ENCODE results near the gene EVI2A.

DNA sequence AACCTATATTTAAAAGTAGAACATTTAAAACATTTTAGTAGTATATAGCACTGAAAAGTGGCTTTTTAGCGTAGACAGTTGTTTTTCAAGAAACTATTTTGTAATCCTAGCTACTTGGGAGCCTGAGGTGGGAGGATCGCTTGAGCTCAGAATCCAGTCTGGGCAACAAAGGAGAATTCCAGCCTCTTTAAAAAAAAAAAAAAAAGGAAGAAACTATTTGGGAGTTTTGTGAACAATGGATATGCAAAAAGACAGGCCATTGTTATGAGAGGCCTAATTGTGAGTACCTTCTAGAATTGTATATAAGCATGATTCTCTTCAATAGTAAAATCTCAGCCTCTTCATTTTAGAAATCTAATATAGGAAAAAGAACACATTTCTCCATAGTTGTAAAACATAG lies 42.0 kb downstream of the EVI2A start:
- TF ChIP-seq, protein P1, sequence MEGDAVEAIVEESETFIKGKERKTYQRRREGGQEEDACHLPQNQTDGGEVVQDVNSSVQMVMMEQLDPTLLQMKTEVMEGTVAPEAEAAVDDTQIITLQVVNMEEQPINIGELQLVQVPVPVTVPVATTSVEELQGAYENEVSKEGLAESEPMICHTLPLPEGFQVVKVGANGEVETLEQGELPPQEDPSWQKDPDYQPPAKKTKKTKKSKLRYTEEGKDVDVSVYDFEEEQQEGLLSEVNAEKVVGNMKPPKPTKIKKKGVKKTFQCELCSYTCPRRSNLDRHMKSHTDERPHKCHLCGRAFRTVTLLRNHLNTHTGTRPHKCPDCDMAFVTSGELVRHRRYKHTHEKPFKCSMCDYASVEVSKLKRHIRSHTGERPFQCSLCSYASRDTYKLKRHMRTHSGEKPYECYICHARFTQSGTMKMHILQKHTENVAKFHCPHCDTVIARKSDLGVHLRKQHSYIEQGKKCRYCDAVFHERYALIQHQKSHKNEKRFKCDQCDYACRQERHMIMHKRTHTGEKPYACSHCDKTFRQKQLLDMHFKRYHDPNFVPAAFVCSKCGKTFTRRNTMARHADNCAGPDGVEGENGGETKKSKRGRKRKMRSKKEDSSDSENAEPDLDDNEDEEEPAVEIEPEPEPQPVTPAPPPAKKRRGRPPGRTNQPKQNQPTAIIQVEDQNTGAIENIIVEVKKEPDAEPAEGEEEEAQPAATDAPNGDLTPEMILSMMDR (conservative IDR thresholded peaks at IDR 0.05; ENCODE audit: low read depth in 2 of 2) = no peak
- TF ChIP-seq ZNF331 (CRISPR knock-in tag; IDR thresholded peaks at IDR 0.05; ENCODE audit: low read depth) (no peak), POLR2AphosphoS5 (IDR thresholded peaks at IDR 0.05; ENCODE audit: low read depth) (no peak), EZH2 (IDR thresholded peaks at IDR 0.05; ENCODE audit: low read depth, unreplicated experiment) (no peak), EZH2phosphoT487 (IDR thresholded peaks at IDR 0.05; ENCODE audit: unreplicated experiment) (no peak), JUNB (IDR thresholded peaks at IDR 0.05; ENCODE audit: unreplicated experiment) (no peak), CREB1 (CRISPR knock-in tag; IDR thresholded peaks at IDR 0.05; ENCODE audit: low read depth) (no peak), ZNF114 (CRISPR knock-in tag; IDR thresholded peaks at IDR 0.05) (no peak)
- TF ChIP-seq, protein P2, sequence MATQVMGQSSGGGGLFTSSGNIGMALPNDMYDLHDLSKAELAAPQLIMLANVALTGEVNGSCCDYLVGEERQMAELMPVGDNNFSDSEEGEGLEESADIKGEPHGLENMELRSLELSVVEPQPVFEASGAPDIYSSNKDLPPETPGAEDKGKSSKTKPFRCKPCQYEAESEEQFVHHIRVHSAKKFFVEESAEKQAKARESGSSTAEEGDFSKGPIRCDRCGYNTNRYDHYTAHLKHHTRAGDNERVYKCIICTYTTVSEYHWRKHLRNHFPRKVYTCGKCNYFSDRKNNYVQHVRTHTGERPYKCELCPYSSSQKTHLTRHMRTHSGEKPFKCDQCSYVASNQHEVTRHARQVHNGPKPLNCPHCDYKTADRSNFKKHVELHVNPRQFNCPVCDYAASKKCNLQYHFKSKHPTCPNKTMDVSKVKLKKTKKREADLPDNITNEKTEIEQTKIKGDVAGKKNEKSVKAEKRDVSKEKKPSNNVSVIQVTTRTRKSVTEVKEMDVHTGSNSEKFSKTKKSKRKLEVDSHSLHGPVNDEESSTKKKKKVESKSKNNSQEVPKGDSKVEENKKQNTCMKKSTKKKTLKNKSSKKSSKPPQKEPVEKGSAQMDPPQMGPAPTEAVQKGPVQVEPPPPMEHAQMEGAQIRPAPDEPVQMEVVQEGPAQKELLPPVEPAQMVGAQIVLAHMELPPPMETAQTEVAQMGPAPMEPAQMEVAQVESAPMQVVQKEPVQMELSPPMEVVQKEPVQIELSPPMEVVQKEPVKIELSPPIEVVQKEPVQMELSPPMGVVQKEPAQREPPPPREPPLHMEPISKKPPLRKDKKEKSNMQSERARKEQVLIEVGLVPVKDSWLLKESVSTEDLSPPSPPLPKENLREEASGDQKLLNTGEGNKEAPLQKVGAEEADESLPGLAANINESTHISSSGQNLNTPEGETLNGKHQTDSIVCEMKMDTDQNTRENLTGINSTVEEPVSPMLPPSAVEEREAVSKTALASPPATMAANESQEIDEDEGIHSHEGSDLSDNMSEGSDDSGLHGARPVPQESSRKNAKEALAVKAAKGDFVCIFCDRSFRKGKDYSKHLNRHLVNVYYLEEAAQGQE (IDR thresholded peaks at IDR 0.05; ENCODE audit: unreplicated experiment) = no peak
- TF ChIP-seq, protein P3, sequence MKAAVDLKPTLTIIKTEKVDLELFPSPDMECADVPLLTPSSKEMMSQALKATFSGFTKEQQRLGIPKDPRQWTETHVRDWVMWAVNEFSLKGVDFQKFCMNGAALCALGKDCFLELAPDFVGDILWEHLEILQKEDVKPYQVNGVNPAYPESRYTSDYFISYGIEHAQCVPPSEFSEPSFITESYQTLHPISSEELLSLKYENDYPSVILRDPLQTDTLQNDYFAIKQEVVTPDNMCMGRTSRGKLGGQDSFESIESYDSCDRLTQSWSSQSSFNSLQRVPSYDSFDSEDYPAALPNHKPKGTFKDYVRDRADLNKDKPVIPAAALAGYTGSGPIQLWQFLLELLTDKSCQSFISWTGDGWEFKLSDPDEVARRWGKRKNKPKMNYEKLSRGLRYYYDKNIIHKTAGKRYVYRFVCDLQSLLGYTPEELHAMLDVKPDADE (IDR thresholded peaks at IDR 0.05) = no peak

All from GM23338 (cell line).